A549 (cell line): ENCODE measurements around the gene JAZF1. TPM values are rescaled to one million over a fixed set of nuclear protein-coding genes. Genes with fewer than 3 reads are reported as not detected.

Experiments used
- ATAC-seq, 2 experiments: fragments of 200-7000 bp in 1 of 2; fragments of >200 bp in 1 of 2; cut with Nextera tagmentation in 1 of 2; cut with Tn5 transposase in 1 of 2; 3 replicates each; pipeline versions ENCODE4 v1.8.0 to v1.9.1; 2018 to 2020; ENCODE audit warnings: mild to moderate bottlenecking in 1 of 2, moderate library complexity in 1 of 2
- CTCF ChIA-PET: fragments of 300-600 bp; sonication (Branson Sonifier 250); formaldehyde crosslinking; extraction: SDS; loops from one replicate; lab custom pipeline; 2021; ENCODE audit warnings: antibody characterized with exemption, inconsistent platforms; lab: Yijun Ruan, JAX
- POLR2A ChIA-PET: fragments of 350-600 bp; formaldehyde crosslinking; extraction: SDS; loops from one replicate; lab custom pipeline; 2021; ENCODE audit warnings: antibody characterized with exemption, inconsistent platforms; lab: Yijun Ruan, JAX
- DNase-seq, 2 experiments: peaks; one replicate each; pipeline versions ENCODE4 v3.0.0 to v3.0.0-alpha.2; 2011 to 2016; ENCODE audit warnings: low read depth in 1 of 2, low spot score in 1 of 2
- FAIRE-seq: peaks from 2 replicates; lab custom pipeline; 2011; peaks lifted over from hg19 to GRCh38; lab: Jason Lieb, UNC
- H3K27ac ChIP-seq, 2 experiments: fragments of >200 bp; sonication (Bioruptor Twin); formaldehyde crosslinking; 3 replicates each; pipeline ENCODE4 v1.5.1; 2016 to 2017
- H3K4me1 ChIP-seq: fragments of >200 bp; sonication (Bioruptor Twin); formaldehyde crosslinking; 3 replicates; pipeline ENCODE4 v1.6.1; 2016
- H3K4me2 ChIP-seq: fragments of >200 bp; sonication (Bioruptor Twin); formaldehyde crosslinking; 3 replicates; pipeline ENCODE4 v1.6.1; 2016
- H3K4me3 ChIP-seq: fragments of >200 bp; sonication (Bioruptor Twin); formaldehyde crosslinking; 3 replicates; pipeline ENCODE4 v1.5.1; 2016
- H3K9me3 ChIP-seq: fragments of >200 bp; sonication (Bioruptor Twin); formaldehyde crosslinking; 3 replicates; pipeline ENCODE4 v1.6.1; 2016
- BHLHE40 ChIP-seq: IDR thresholded peaks from 2 replicates; pipeline ENCODE4 v1.6.1; 2012; ENCODE audit warnings: low read depth, low read length, inconsistent platforms
- CBX2 ChIP-seq: fragments of 200-600 bp; sonication (generic); IDR thresholded peaks from 2 replicates; pipeline ENCODE4 v1.6.1; 2016; ENCODE audit warnings: low read depth, mild to moderate bottlenecking, borderline replicate concordance
- CBX8 ChIP-seq: fragments of 200-600 bp; sonication (generic); IDR thresholded peaks from 2 replicates; pipeline ENCODE4 v1.6.1; 2016
- CHD2 ChIP-seq: fragments of 150-350 bp; IDR thresholded peaks from 2 replicates; pipeline ENCODE4 v1.6.1; 2014; ENCODE audit warnings: low read length; ENCODE audit not compliant: partially characterized antibody
- EHMT2 ChIP-seq: fragments of 200-600 bp; sonication (generic); IDR thresholded peaks from 2 replicates; pipeline ENCODE4 v1.6.1; 2016; ENCODE audit warnings: antibody characterized with exemption, low read depth, mild to moderate bottlenecking, moderate library complexity
- FOSL2 ChIP-seq, 2 experiments: fragments of 450-650 bp in 1 of 2; fragments of >200 bp in 1 of 2; sonication (Bioruptor Twin) in 1 of 2; formaldehyde crosslinking; IDR thresholded peaks; 2 replicates each; pipeline versions ENCODE4 v1.5.0 to v1.6.1; 2016 to 2020; ENCODE audit warnings: mild to moderate bottlenecking in 1 of 2, moderate library complexity in 1 of 2
- FOXS1 ChIP-seq: fragments of 250-450 bp; sonication (Bioruptor Pico); IDR thresholded peaks from 2 replicates; pipeline ENCODE4 v1.5.0; 2020; ENCODE audit warnings: mild to moderate bottlenecking, moderate library complexity
- GATA3 ChIP-seq: IDR thresholded peaks from 2 replicates; pipeline ENCODE4 v1.6.1; 2012; ENCODE audit warnings: borderline replicate concordance
- HDAC2 ChIP-seq: fragments of 200-600 bp; sonication (generic); IDR thresholded peaks from 2 replicates; pipeline ENCODE4 v1.6.1; 2016
- HOXA7 ChIP-seq: fragments of 250-450 bp; sonication (Bioruptor Pico); IDR thresholded peaks from 2 replicates; pipeline ENCODE4 v1.5.0; 2020; ENCODE audit warnings: mild to moderate bottlenecking, moderate library complexity
- HOXB13 ChIP-seq: fragments of 250-450 bp; sonication (Bioruptor Pico); IDR thresholded peaks from 2 replicates; pipeline ENCODE4 v1.5.0; 2020; ENCODE audit warnings: low read depth, mild to moderate bottlenecking, moderate library complexity
- KDM1A ChIP-seq: fragments of 200-600 bp; sonication (generic); IDR thresholded peaks from 2 replicates; pipeline ENCODE4 v1.6.1; 2016; ENCODE audit warnings: low read depth, mild to moderate bottlenecking
- KDM5A ChIP-seq: fragments of 200-600 bp; sonication (generic); IDR thresholded peaks from 2 replicates; pipeline ENCODE4 v1.6.1; 2016; ENCODE audit warnings: antibody characterized with exemption, mild to moderate bottlenecking
- MAFK ChIP-seq: fragments of 450-650 bp; IDR thresholded peaks from 2 replicates; pipeline ENCODE4 v1.6.1; 2014; ENCODE audit not compliant: partially characterized antibody
- MAZ ChIP-seq: fragments of 150-350 bp; IDR thresholded peaks from 2 replicates; pipeline ENCODE4 v1.6.1; 2014; ENCODE audit warnings: antibody characterized with exemption, low read depth, low read length, borderline replicate concordance
- SMC3 ChIP-seq: fragments of >200 bp; sonication (Bioruptor Twin); formaldehyde crosslinking; IDR thresholded peaks from 3 replicates; pipeline ENCODE4 v1.6.1; 2018; ENCODE audit warnings: inconsistent platforms
- SREBF2 ChIP-seq: fragments of 450-650 bp; IDR thresholded peaks from 2 replicates; pipeline ENCODE4 v1.6.1; 2014; ENCODE audit warnings: mild to moderate bottlenecking, moderate library complexity
- ZC3H11A ChIP-seq: fragments of 450-650 bp; IDR thresholded peaks from 2 replicates; pipeline ENCODE4 v1.6.1; 2014; ENCODE audit warnings: antibody characterized with exemption, mild to moderate bottlenecking
- ZNF302 ChIP-seq: fragments of 250-450 bp; sonication (Bioruptor Pico); IDR thresholded peaks from 2 replicates; pipeline ENCODE4 v1.9.0; 2021; ENCODE audit warnings: inconsistent platforms, mild to moderate bottlenecking, moderate library complexity
- ZSCAN20 ChIP-seq: fragments of 250-450 bp; sonication (Bioruptor Pico); IDR thresholded peaks from 2 replicates; pipeline ENCODE4 v1.8.0; 2022; ENCODE audit warnings: mild to moderate bottlenecking, moderate library complexity
- WGBS: methylation state at CpG from one replicate; pipeline ENCODE4 v1.1.6; 2017; ENCODE audit errors: missing lambda C conversion rate; 5-methylcytosine and 5-hydroxymethylcytosine counted together
- polyA plus RNA-seq, 4 experiments: library from polyadenylated mRNA; depleted of rRNA in 3 of 4; stranded (reverse); fragments of >200 nt; fragmentation: RNase III in 1 of 4; extraction: RNeasy Plus Mini Kit Qiagen cat#74134 plus additional on column Dnase treatment in 1 of 4; gene quantifications; 2 replicates in 3 of 4; 3 replicates in 1 of 4; pipeline ENCODE4 v1.2.3, GENCODE V29; 2011 to 2017
- TF ChIP-seq, protein P1 (sequence below): fragments of 250-450 bp; sonication (Bioruptor Pico); IDR thresholded peaks from 2 replicates; pipeline ENCODE4 v1.5.0; 2021; ENCODE audit warnings: mild to moderate bottlenecking, moderate library complexity, borderline replicate concordance
- TF ChIP-seq, protein P2 (sequence below): IDR thresholded peaks from 2 replicates; pipeline ENCODE4 v1.6.1; 2012; ENCODE audit warnings: low read depth, borderline replicate concordance
- TF ChIP-seq, protein P3 (sequence below): fragments of 150-350 bp; IDR thresholded peaks from 2 replicates; pipeline ENCODE4 v1.6.1; 2014; ENCODE audit warnings: low read depth, mild to moderate bottlenecking, low read length
- TF ChIP-seq, protein P4 (sequence below): fragments of 250-450 bp; sonication (Bioruptor Pico); IDR thresholded peaks from 2 replicates; pipeline ENCODE4 v1.5.0; 2020; ENCODE audit warnings: low read depth, mild to moderate bottlenecking, moderate library complexity

Gene JAZF1
- polyA plus RNA-seq, 2 of the 4 experiments (the other 2 are of a cell fraction): 1.9 to 2.8 TPM

DNA sequence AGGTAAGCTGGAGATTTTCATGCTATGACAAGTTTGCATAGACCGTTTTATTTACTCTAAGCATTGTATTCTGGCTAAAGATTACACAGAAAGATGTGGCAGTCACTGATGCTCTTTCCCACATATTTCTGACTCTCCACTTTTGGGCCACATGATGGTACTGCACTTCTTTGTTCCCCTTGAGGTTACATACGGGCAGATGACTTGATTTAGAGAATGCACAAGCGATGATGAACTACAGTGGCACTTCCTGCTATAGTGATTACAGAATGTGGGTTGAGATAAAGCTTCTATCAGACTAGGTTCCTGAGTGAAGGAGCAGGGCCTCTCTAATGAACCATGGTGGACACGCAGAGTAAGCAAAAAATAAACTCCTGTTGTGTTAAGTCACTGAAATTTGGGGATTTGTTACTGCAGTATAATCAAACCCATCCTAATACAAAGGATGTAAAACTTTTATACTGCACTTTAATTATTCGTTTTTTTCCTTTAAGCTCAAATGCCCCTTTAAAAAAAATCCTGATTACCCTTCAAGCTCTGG is 262.8 kb downstream of the JAZF1 start:
- Histone ChIP-seq H3K9me3 (no peaks in the 10 kb centered on the region), H3K4me1 (peaks cover 38% of the 10 kb centered on the region), H3K4me3 (no peak overlapping the region), H3K27ac (peak overlapping the region; percentile 10 to 59; a peak in 3 of 6 replicates), H3K4me2 (peak overlapping the region; percentile 63)
- DNase-seq (peak in 1 of 2 experiments; percentile 69), FAIRE-seq (peak; percentile 83), ATAC-seq (peak; percentile 71 to 78)
- TF ChIP-seq MAFK (peak; percentile 69), GATA3 (no peak), CBX2 (no peak), BHLHE40 (no peak), FOSL2 (IDR thresholded peaks at IDR 0.05) (no peak), FOSL2 (CRISPR knock-in tag; IDR thresholded peaks at IDR 0.05) (peak; percentile 39; the same call in 1 of the 2 replicates), KDM5A (no peak), HOXB13 (no peak), ZNF302 (CRISPR knock-in tag) (no peak), SMC3 (no peak), SREBF2 (no peak), KDM1A (no peak), FOXS1 (CRISPR knock-in tag) (no peak), EHMT2 (no peak), CHD2 (no peak)
- TF ChIP-seq, protein P1, sequence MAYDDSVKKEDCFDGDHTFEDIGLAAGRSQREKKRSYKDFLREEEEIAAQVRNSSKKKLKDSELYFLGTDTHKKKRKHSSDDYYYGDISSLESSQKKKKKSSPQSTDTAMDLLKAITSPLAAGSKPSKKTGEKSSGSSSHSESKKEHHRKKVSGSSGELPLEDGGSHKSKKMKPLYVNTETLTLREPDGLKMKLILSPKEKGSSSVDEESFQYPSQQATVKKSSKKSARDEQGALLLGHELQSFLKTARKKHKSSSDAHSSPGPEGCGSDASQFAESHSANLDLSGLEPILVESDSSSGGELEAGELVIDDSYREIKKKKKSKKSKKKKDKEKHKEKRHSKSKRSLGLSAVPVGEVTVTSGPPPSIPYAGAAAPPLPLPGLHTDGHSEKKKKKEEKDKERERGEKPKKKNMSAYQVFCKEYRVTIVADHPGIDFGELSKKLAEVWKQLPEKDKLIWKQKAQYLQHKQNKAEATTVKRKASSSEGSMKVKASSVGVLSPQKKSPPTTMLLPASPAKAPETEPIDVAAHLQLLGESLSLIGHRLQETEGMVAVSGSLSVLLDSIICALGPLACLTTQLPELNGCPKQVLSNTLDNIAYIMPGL (CRISPR knock-in tag): no peak
- TF ChIP-seq, protein P2, sequence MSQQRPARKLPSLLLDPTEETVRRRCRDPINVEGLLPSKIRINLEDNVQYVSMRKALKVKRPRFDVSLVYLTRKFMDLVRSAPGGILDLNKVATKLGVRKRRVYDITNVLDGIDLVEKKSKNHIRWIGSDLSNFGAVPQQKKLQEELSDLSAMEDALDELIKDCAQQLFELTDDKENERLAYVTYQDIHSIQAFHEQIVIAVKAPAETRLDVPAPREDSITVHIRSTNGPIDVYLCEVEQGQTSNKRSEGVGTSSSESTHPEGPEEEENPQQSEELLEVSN: no peak
- 25% methylated on average over 5 of the region's 5 CpGs for WGBS
- ChIA-PET CTCF (interaction anchor here (0.8 to 4.8 kb wide), 14 partner anchors 10 to 767 kb away, joined by 3 to 30 read pairs (median 3); partner anchors contain the start of gene HOXA13), POLR2A (no interaction called here)

DNA sequence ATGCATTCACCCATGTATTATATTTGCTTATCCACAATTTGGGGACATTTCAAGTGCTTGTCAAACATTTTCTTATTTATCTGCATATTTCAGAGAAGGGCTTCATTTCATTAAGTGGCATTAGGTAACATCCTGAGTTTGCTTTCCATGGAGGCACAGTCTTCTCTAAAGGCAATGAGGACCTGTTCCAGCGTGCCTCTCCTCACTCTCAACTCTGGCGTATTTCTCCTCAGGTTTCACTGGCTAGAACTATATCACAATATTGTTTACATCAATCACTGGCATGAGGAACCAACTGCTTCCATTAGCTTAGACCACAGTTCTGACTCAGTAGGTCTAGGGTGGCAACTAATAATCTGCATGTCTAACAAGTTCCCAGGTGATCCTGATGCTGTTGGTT is 263.5 kb downstream of the JAZF1 start:
- ChIA-PET POLR2A (no interaction called here), CTCF (interaction anchor here (0.8 to 4.8 kb wide), 8 partner anchors 18 to 737 kb away, joined by 3 to 30 read pairs (median 4); partner anchors contain the start of gene HOXA13)
- H3K4me1 ChIP-seq: peaks cover 38% of the 10 kb centered on the region
- peak overlapping the region; percentile 10 to 59; a peak in 3 of 6 replicates for H3K27ac ChIP-seq
- TF ChIP-seq MAZ: no peak
- no peak for TF ChIP-seq KDM1A
- TF ChIP-seq, protein P3, sequence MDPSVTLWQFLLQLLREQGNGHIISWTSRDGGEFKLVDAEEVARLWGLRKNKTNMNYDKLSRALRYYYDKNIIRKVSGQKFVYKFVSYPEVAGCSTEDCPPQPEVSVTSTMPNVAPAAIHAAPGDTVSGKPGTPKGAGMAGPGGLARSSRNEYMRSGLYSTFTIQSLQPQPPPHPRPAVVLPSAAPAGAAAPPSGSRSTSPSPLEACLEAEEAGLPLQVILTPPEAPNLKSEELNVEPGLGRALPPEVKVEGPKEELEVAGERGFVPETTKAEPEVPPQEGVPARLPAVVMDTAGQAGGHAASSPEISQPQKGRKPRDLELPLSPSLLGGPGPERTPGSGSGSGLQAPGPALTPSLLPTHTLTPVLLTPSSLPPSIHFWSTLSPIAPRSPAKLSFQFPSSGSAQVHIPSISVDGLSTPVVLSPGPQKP: no peak
- TF ChIP-seq ZC3H11A: no peak
- no peak for TF ChIP-seq CBX8
- TF ChIP-seq MAFK: no peak
- no peak for TF ChIP-seq HDAC2
- TF ChIP-seq HOXA7 (CRISPR knock-in tag): no peak
- no peak for TF ChIP-seq ZSCAN20 (CRISPR knock-in tag)
- no peak for TF ChIP-seq CBX2
- no peak for TF ChIP-seq SMC3
- TF ChIP-seq, protein P4, sequence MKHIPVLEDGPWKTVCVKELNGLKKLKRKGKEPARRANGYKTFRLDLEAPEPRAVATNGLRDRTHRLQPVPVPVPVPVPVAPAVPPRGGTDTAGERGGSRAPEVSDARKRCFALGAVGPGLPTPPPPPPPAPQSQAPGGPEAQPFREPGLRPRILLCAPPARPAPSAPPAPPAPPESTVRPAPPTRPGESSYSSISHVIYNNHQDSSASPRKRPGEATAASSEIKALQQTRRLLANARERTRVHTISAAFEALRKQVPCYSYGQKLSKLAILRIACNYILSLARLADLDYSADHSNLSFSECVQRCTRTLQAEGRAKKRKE (CRISPR knock-in tag): no peak
- ATAC-seq (no peak), FAIRE-seq (no peak), DNase-seq (no peak)
- WGBS: 95% methylated on average over 2 of the region's 2 CpGs
- H3K9me3 ChIP-seq: no peaks in the 10 kb centered on the region
- no peak overlapping the region for H3K4me3 ChIP-seq
- H3K4me2 ChIP-seq: peak overlapping the region; percentile 63
